RWPE2 (cell line): ENCODE measurements around the gene ZBTB20.
A peak's percentile ranks its signal among the peaks of the same experiment; 100 is the strongest.

Experiments used
- ATAC-seq: fragments of 200-7000 bp; cut with Tn5 transposase; 3 replicates; pipeline ENCODE4 v1.9.1; 2021; ENCODE audit warnings: low read depth
- DNase-seq: peaks from one replicate; pipeline ENCODE4 v3.0.0-alpha.2; 2020; ENCODE audit warnings: low spot score
- H3K27ac ChIP-seq: fragments of 450-650 bp; 2 replicates; pipeline ENCODE4 v1.5.1; 2017; ENCODE audit warnings: mild to moderate bottlenecking; ENCODE audit not compliant: poor library complexity, severe bottlenecking
- H3K27me3 ChIP-seq: fragments of 250-450 bp; sonication (Bioruptor Pico); 2 replicates; pipeline ENCODE4 v1.5.1; 2021; ENCODE audit warnings: mild to moderate bottlenecking, moderate library complexity; ENCODE audit not compliant: insufficient read depth, poor library complexity, severe bottlenecking
- H3K36me3 ChIP-seq: fragments of 250-450 bp; sonication (Bioruptor Pico); 2 replicates; pipeline ENCODE4 v1.5.1; 2020; ENCODE audit warnings: low read depth, mild to moderate bottlenecking, moderate library complexity
- H3K4me1 ChIP-seq: fragments of 250-450 bp; sonication (Bioruptor Pico); 2 replicates; pipeline ENCODE4 v1.5.1; 2021; ENCODE audit warnings: mild to moderate bottlenecking, moderate library complexity; ENCODE audit not compliant: insufficient read depth, poor library complexity, severe bottlenecking
- H3K4me3 ChIP-seq: fragments of 250-450 bp; sonication (Bioruptor Pico); 2 replicates; pipeline ENCODE4 v1.5.1; 2021; ENCODE audit warnings: mild to moderate bottlenecking, moderate library complexity; ENCODE audit not compliant: severe bottlenecking
- H3K9me3 ChIP-seq: fragments of 250-450 bp; sonication (Bioruptor Pico); 2 replicates; pipeline ENCODE4 v1.5.1; 2021; ENCODE audit warnings: mild to moderate bottlenecking, moderate library complexity; ENCODE audit not compliant: severe bottlenecking
- TF ChIP-seq, protein P1 (sequence below): fragments of 450-650 bp; IDR thresholded peaks from one replicate; pipeline ENCODE4 v1.5.1; 2017; ENCODE audit warnings: mild to moderate bottlenecking, moderate library complexity; ENCODE audit not compliant: poor library complexity, severe bottlenecking

Gene ZBTB20

DNA sequence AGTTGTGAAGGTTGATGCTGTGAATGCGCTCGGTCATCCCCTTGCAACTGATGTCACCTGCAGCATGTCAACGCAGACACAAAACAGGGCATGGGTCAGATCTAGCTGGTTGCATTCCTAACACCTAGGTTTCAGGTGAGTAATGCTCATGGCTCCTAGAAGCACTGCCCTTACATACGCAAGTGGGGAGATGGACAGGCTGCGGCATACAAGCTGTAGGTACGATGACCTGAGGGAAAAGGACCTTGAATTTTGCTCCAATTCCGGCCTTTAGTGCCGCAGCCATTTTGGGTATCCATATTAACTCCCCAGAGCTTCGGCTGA, 795.3 kb downstream of the ZBTB20 start:
- no peak for ATAC-seq
- H3K4me3 ChIP-seq: no peak overlapping the region
- no peaks in the 10 kb centered on the region for H3K4me1 ChIP-seq

DNA sequence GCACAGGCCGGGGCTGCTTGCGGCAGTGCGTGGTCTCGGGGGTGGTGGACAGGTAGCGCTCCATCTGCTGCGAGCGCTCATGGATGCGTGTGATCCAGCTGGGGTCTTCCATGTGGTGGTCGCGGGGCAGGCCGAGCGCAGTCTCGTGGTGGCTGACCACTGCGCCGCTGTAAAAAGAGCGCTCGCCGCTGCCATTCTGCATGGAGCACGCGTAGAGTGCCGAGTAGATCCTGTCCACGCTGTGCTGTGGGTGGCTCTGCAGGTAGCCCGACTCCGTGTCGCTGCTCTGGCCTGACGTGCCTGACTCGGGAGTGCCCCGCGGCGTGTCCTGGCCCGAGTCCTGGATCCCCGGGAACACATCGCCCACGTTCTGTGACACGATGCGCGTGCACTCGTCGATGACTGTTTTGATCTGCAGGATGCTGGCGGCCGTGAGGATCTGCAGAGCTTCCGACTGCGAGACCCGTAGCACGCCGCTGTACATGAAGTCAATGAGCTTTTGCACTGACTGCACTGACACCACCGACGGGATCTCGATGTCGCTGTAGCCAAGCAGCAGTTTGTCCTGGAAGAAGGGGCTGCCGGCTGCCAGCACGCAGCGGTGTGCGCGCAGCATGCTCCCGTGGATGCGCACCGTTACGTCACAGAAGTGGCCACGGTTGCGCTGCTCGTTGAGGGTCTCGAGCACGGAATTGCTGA, 795.8 kb downstream of the ZBTB20 start:
- DNase-seq (peak; percentile 52), ATAC-seq (no peak)
- Histone ChIP-seq H3K9me3 (no peaks in the 10 kb centered on the region), H3K4me3 (no peak overlapping the region), H3K27me3 (no peaks in the 10 kb centered on the region), H3K36me3 (no peaks in the 10 kb centered on the region), H3K4me1 (no peaks in the 10 kb centered on the region), H3K27ac (no peak overlapping the region)
- TF ChIP-seq, protein P1, sequence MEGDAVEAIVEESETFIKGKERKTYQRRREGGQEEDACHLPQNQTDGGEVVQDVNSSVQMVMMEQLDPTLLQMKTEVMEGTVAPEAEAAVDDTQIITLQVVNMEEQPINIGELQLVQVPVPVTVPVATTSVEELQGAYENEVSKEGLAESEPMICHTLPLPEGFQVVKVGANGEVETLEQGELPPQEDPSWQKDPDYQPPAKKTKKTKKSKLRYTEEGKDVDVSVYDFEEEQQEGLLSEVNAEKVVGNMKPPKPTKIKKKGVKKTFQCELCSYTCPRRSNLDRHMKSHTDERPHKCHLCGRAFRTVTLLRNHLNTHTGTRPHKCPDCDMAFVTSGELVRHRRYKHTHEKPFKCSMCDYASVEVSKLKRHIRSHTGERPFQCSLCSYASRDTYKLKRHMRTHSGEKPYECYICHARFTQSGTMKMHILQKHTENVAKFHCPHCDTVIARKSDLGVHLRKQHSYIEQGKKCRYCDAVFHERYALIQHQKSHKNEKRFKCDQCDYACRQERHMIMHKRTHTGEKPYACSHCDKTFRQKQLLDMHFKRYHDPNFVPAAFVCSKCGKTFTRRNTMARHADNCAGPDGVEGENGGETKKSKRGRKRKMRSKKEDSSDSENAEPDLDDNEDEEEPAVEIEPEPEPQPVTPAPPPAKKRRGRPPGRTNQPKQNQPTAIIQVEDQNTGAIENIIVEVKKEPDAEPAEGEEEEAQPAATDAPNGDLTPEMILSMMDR: no peak

More for the DNA sequence above, 795.3 kb downstream of the ZBTB20 start:
- DNase-seq: no peak
- TF ChIP-seq, protein P1: no peak
- Histone ChIP-seq H3K27ac (no peak overlapping the region), H3K27me3 (no peaks in the 10 kb centered on the region), H3K36me3 (no peaks in the 10 kb centered on the region), H3K9me3 (no peaks in the 10 kb centered on the region)

DNA sequence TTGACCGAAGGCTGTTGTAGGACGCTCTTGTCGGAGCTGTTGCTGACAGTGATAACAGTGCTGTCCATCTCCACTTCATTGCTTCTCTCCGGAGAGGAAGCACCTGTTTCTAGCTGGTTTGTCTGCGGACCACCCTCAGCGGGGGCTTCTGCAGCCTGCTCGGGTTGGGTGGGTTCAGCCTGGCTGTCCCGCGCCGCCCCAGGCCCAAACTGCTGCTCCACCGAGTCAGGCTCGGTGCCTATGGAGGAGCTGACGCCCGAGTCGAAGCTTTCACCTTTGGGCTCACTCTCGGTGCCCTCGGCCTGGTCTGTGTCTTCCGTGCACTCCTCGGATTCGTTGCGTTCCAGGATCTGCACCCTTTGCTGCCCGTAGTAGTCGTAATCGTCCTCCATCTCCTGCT, 796.4 kb downstream of the ZBTB20 start:
- Histone ChIP-seq H3K36me3 (no peaks in the 10 kb centered on the region), H3K4me3 (no peak overlapping the region), H3K4me1 (no peaks in the 10 kb centered on the region), H3K27me3 (no peaks in the 10 kb centered on the region), H3K27ac (no peak overlapping the region), H3K9me3 (no peaks in the 10 kb centered on the region)
- ATAC-seq: no peak
- no peak for DNase-seq
- TF ChIP-seq, protein P1: no peak

DNA sequence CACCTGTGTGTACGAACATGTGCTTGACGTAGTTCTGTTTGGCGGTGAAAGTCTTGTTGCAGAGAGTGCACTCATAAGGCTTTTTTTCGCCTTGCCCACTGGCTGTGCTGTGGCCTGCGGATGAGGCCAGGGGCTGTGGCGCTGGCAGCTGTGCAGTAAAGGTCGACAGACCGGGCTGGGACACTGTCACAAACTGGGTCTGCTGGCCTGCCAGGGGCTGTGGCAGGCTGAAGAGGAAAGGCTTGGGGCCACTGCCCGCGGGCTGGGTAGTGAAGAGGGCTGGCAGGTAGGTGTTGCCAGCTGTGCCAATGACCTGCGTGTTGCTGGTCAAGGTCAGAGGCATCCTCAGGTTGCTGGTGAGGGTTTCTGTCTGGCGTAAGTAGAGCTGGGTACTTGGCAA, 796.8 kb downstream of the ZBTB20 start:
- H3K27ac ChIP-seq: no peak overlapping the region
- no peaks in the 10 kb centered on the region for H3K9me3 ChIP-seq
- H3K4me1 ChIP-seq: no peaks in the 10 kb centered on the region
- no peaks in the 10 kb centered on the region for H3K36me3 ChIP-seq
- no peak overlapping the region for H3K4me3 ChIP-seq
- TF ChIP-seq, protein P1: no peak
- no peaks in the 10 kb centered on the region for H3K27me3 ChIP-seq
- DNase-seq (no peak), ATAC-seq (no peak)

DNA sequence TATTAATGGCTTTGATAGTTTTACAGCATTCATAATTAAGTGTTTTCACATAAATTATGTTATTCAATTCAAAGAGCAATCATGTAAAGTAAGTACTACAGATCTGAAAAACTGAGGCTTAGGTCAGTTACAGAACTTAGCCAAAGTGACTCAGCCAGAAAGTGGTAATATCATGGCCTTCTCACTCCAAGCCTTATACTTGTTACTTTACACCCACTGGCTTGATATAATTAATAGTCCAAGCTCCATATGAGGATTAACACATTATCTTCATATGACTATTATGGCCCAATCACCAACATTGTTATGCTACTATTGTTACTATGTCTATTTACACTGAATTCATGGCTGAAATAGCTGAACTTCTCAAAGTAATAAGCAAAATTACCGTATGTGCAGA, 802.6 kb downstream of the ZBTB20 start:
- H3K36me3 ChIP-seq: no peaks in the 10 kb centered on the region
- TF ChIP-seq, protein P1: no peak
- H3K4me3 ChIP-seq: no peak overlapping the region
- H3K4me1 ChIP-seq: no peaks in the 10 kb centered on the region
- H3K9me3 ChIP-seq: no peaks in the 10 kb centered on the region
- no peak for DNase-seq
- no peak overlapping the region for H3K27ac ChIP-seq
- no peaks in the 10 kb centered on the region for H3K27me3 ChIP-seq
- no peak for ATAC-seq
